Left cardiac atrium (tissue), 4 donors: ENCODE results near the gene AJM1. TPM values are rescaled to one million over a fixed set of nuclear protein-coding genes. Genes with fewer than 3 reads are reported as not detected.
"Not testable (repeated sequence)": the region's sequence is repeated elsewhere in the genome, so short reads cannot be mapped to it uniquely, and the experiment has no call there.

Source experiments
- ATAC-seq, 2 donors: fragments of 200-7000 bp; cut with Tn5 transposase; one replicate each; pipeline ENCODE4 v1.9.1; 2020; ENCODE audit warnings: mild to moderate bottlenecking in 2 of 2, moderate library complexity in 2 of 2
- DNase-seq: peaks from one replicate; pipeline ENCODE4 v3.0.0-alpha.2; 2020
- intact Hi-C, 2 donors: fragments of 100-400 bp; cut with DNase I; formaldehyde crosslinking; loops; one replicate each; pipeline versions ENCODE4 v1.14.1 to v1.15.1; 2022 to 2023
- long read RNA-seq: library from polyadenylated mRNA; unstranded; transcript quantifications from one replicate; pipeline ENCODE4 v2.0.0, GENCODE V29; 2021
- total RNA-seq, 2 donors: library from RNA; stranded (reverse); fragmentation: NEBNext Ultra II Directional; extraction: Animal tissue kit (Norgen Biotek cat#: 25700); gene quantifications; one replicate each; pipeline ENCODE4 v1.2.1, GENCODE V29; 2021
- donor health status: DM: no; HTN: yes; CAD: no.
- donor health status: DM: no; HTN: yes; CAD: no; lungs with severe emphysema.
- donor health status: DM: yes; HTN: yes; CAD: no.
- donor health status: Dilated cardiomyopathy.

Gene AJM1
- 1 to 10 TPM; 5.0 to 9.6 TPM for total RNA-seq
- long read RNA-seq, result 0 reads

DNA sequence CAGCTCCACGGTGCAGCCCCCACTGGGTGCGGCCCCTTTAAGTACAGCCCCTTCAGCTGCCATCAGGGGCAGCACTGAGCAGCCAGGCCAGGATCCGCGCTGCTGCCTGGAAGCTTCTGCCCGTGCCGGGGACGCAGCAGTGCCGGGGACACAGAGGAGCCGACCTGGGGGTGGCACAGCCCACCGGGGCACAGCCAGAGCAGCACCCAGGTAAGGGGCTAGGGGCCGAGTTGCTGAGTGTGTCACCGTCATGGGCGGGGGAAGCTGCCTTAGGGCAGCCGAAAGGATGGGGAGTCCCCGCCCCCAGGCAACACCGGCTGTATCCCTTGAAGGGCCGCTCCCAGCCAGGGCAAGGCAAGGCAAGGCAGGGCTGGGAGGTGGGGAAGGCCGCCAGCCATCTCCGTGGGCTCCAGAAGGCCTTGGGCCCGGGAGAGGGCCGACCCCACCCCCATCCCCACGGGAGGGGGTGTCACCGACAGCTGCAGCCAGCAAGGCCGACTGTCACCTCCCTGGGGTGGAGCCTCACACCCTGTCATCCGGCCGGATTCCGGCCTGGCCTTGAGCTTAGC, at the start of gene AJM1:
AJM1 (plus strand) TSS at position 99 of the 569 bp plus-strand sequence. CDS start 1,937 bp downstream, outside the sequence.
- peak; percentile 76 to 81 for ATAC-seq
- peak; percentile 85 for DNase-seq
- intact Hi-C loops, result loop anchor here in 1 of 2 donors (10.0 kb wide), 1 partner anchor 48 kb away; the partner anchor contains the start of genes CCDC183 and TMEM141

- intact Hi-C loops, result loop anchor here in 1 of 2 donors (10.0 kb wide), 1 partner anchor 51 kb away; the partner anchor contains the start of genes AJM1 and PHPT1
- ATAC-seq, result no peak
- DNase-seq, result no peak
These were observed 49.0 kb upstream of the AJM1 start for GRCh38 chr9:136793086-136793946.

GRCh38 chr9:136794281-136794999, 47.8 kb upstream of the AJM1 start:
- DNase-seq (no peak), ATAC-seq (no peak)
- intact Hi-C loops, result loop anchor here in 1 of 2 donors (10.0 kb wide), 1 partner anchor 50 kb away; the partner anchor contains the start of genes AJM1 and PHPT1

GRCh38 chr9:136795000-136795348, 47.3 kb upstream of the AJM1 start:
- DNase-seq, result no peak
- intact Hi-C loops, result loop anchor here in 1 of 2 donors (10.0 kb wide), 1 partner anchor 50 kb away; the partner anchor contains the start of genes AJM1 and PHPT1
- no peak for ATAC-seq

DNA sequence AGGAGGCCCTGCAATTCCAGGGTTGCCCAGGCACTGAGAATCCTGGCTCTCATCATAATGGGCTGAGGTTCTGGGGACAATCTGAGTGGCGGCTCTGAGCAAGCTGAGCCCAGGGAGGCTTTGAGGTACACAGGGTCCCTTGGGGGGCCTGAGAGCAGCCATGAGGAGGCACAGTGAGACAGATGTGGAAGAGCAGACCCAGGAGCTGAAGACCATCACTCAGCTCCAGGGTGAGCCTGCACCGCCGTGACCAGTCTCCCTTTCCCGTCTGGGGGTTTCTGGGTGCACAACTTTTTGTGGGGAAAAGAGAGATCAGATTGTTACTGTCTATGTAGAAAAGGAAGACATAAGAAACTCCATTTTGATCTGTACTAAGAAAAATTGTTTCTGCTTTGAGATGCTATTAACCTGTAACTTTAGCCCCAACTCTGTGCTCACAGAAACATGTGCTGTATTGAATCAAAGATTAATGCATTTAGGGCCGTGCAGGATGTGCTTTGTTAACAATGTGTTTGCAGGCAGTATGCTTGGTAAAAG, 46.0 kb upstream of the AJM1 start, which contains the start of gene CCDC183:
CCDC183 (plus strand) TSS at position 101 of the 537 bp plus-strand sequence; CDS start at position 161, 60 bp downstream.
- ATAC-seq (no peak), DNase-seq (no peak)
- intact Hi-C loops, result loop anchor here in 1 of 2 donors (10.0 kb wide), 1 partner anchor 48 kb away; the partner anchor contains the start of genes AJM1 and PHPT1

DNA sequence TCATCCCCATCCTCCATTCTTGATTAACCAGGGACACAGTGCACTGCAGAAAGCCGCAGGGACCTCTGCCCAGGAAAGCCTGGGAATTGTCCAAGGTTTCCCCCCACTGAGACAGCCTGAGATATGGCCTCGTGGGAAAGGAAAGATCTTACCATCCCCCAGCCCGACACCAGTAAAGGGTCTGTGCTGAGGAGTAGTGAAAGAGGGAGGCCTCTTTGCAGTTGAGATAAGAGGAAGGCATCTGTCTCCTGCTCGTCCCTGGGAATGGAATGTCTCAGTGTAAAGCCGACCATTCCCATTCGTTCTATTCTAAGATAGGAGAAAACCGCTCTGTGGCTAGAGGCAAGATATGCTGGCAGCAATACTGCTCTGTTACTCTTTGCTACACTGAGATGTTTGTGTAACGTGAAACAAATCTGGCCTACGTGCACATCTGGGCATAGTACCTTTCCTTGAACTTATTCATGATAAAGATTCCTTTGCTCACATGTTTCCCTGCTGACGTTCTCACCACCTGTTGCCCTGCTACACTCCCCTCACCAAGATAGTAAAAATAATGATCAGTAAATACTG, 45.4 kb upstream of the AJM1 start:
- DNase-seq, ATAC-seq: not testable (repeated sequence)
- intact Hi-C loops, result loop anchor here in 1 of 2 donors (10.0 kb wide), 1 partner anchor 48 kb away; the partner anchor contains the start of genes AJM1 and PHPT1

DNA sequence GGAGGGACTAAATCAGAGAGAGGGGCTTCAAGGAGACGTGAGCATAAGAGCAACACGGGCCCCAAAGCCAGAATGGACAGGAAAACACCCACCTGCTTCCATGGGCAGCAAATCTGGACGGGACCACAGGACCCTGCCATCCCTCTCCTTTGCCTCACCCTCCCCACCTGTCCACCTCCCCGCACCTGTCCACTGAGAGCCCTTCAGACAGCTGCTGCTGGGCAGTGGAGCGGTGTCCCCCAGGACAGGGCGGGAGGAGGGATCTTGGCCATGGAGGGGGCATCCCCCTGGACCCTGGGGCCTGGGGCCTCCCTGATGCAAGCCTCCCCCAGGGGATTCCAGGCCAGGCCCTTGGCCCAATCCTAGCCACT, 43.6 kb upstream of the AJM1 start:
- intact Hi-C loops, result loop anchor here in 1 of 2 donors (10.0 kb wide), 1 partner anchor 46 kb away; the partner anchor contains the start of genes AJM1 and PHPT1
- DNase-seq (no peak), ATAC-seq (no peak)

- intact Hi-C loops, result loop anchor here in 1 of 2 donors (10.0 kb wide), 1 partner anchor 46 kb away; the partner anchor contains the start of genes AJM1 and PHPT1
- ATAC-seq (peak; percentile 4 to 6), DNase-seq (no peak)
These were observed 43.0 kb upstream of the AJM1 start for GRCh38 chr9:136799079-136799853.

DNA sequence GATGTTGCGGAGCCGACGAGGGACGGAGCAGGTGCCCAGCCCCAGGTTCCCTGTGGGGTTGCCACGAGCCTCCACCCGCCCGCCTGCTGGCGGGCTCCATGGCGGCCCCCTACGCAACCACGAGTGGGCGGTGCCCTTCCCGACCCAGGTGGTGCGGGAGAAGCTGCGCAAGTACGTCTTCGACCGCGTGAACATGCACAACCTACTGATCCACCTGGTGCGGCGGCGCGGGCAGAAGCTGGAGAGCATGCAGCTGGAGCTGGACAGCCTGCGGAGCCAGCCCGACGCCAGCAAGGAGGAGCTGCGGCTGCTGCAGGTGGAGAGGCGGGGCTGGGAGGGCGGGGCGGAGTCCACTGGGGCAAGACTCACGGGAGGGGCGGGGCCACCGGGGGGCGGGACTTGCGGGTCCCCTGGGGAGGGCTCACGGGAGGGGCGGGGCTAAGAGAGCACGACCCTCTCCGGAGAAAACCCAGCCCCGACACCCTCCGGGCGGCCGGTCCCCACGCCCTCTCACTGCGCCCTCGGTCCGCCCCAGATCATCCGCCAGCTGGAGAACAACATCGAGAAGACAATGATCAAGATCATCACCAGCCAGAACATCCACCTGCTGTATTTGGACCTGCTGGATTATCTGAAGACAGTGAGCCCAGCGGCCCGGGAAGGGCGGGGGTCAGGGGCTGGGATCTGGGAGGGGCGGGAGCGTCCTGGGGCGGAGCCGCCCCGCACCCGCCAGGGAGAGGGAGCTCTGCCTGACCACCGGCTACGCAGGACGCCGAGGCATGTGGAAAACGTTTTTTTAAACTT, 42.2 kb upstream of the AJM1 start:
- intact Hi-C loops, result loop anchor here in 1 of 2 donors (10.0 kb wide), 1 partner anchor 45 kb away; the partner anchor contains the start of genes AJM1 and PHPT1
- DNase-seq (peak; percentile 86), ATAC-seq (peak; percentile 83 to 88)

- intact Hi-C loops, result no loop called here
- ATAC-seq (no peak), DNase-seq (no peak)
These were observed 40.0 kb upstream of the AJM1 start for GRCh38 chr9:136802321-136802720.

GRCh38 chr9:136803009-136803550, 39.2 kb upstream of the AJM1 start:
- DNase-seq, ATAC-seq: not testable (repeated sequence)

GRCh38 chr9:136803551-136804508, 38.4 kb upstream of the AJM1 start:
- intact Hi-C loops, result no loop called here
- DNase-seq, result no peak
- ATAC-seq, result no peak

More at GRCh38 chr9:136803009-136803550, 39.2 kb upstream of the AJM1 start:
- intact Hi-C loops, result not testable (repeated sequence)

GRCh38 chr9:136804509-136805206, 37.6 kb upstream of the AJM1 start:
- no peak for DNase-seq
- intact Hi-C loops, result no loop called here

DNA sequence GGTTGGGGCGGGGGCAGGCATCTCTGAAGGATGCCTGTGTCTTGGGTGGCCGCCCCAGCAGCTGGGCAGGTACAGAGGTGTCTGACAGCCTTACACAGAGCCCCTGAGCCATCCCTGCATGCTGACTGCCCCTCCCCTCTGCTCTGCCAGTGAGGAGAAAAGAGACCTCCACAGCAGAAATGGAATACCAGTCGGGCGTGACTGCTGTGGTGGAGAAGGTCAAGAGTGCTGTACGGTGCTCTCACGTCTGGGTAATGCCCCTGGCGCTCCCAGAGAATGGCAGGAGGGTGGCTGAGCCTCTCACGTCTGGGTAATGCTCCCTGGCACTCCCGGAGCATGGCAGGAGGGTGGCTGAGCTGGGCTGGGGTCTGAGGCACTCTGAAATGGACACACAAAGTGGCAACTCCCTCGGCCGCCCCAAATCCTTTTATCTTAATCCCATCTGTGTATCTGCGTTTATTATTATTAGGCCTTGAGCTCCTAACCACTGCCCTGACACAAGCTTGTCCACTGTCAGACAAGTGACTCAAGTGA, 37.0 kb upstream of the AJM1 start:
- DNase-seq (no peak), ATAC-seq (no peak)
- intact Hi-C loops, result no loop called here

More at GRCh38 chr9:136804509-136805206, 37.6 kb upstream of the AJM1 start:
- no peak for ATAC-seq
